HEK293 (cell line): ENCODE results near the gene MFGE8.

ENCODE experiments used
- CTCF ChIA-PET: fragments of 350-600 bp; formaldehyde crosslinking; extraction: SDS; loops from one replicate; lab custom pipeline; 2021; ENCODE audit warnings: antibody characterized with exemption; lab: Yijun Ruan, JAX
- POLR2A ChIA-PET: fragments of 300-600 bp; formaldehyde crosslinking; extraction: SDS; loops from one replicate; lab custom pipeline; 2020; ENCODE audit warnings: antibody characterized with exemption, inconsistent platforms; lab: Yijun Ruan, JAX
- H3K27ac ChIP-seq: fragments of 200-500 bp; sonication (Bioruptor generic); 2 replicates; pipeline ENCODE4 v1.5.1; 2014; ENCODE audit warnings: low read depth, low read length, control low read depth, inconsistent platforms; ENCODE audit errors: extremely low read depth
- H3K36me3 ChIP-seq, 2 experiments: fragments of 200-500 bp in 1 of 2; sonication (Bioruptor generic) in 1 of 2; 1 replicate in 1 of 2; 2 replicates in 1 of 2; pipeline ENCODE4 v1.5.1; 2014 to 2017; ENCODE audit warnings: inconsistent platforms in 2 of 2, low read length in 2 of 2; ENCODE audit not compliant: control insufficient read depth in 2 of 2, insufficient read depth in 1 of 2
- H3K4me1 ChIP-seq: fragments of 200-500 bp; sonication (Bioruptor generic); 2 replicates; pipeline ENCODE4 v1.5.1; 2014; ENCODE audit warnings: mild to moderate bottlenecking, low read length, inconsistent platforms; ENCODE audit not compliant: control insufficient read depth, insufficient read depth
- H3K4me3 ChIP-seq: 2 replicates; pipeline ENCODE4 v1.5.1; 2011; ENCODE audit warnings: low read depth, mild to moderate bottlenecking, control low read depth, low read length, moderate library complexity
- H3K9me3 ChIP-seq: fragments of 200-500 bp; sonication (Bioruptor generic); 2 replicates; pipeline ENCODE4 v1.5.1; 2014; ENCODE audit warnings: low read depth, low read length, inconsistent platforms; ENCODE audit not compliant: control insufficient read depth, insufficient read depth
- EGR2 ChIP-seq: fragments of 450-650 bp; formaldehyde crosslinking; IDR thresholded peaks from 2 replicates; pipeline ENCODE4 v1.5.1; 2016; ENCODE audit warnings: low read depth, missing biosample characterization, missing genetic modification characterization
- HOXC10 ChIP-seq: sonication (generic); formaldehyde crosslinking; IDR thresholded peaks from 2 replicates; pipeline ENCODE4 v1.8.1; 2023; ENCODE audit warnings: mild to moderate bottlenecking, missing genetic modification reagents
- IKZF3 ChIP-seq: fragments of 450-650 bp; IDR thresholded peaks from 2 replicates; pipeline ENCODE4 v1.5.0; 2018; ENCODE audit warnings: missing biosample characterization, mild to moderate bottlenecking, missing genetic modification characterization, moderate library complexity
- KLF9 ChIP-seq: fragments of 450-650 bp; formaldehyde crosslinking; IDR thresholded peaks from 2 replicates; pipeline ENCODE4 v1.5.1; 2016; ENCODE audit warnings: missing biosample characterization, missing genetic modification characterization, low read depth
- RBAK ChIP-seq: fragments of 450-650 bp; formaldehyde crosslinking; IDR thresholded peaks from 2 replicates; pipeline ENCODE4 v1.5.1; 2016; ENCODE audit warnings: missing biosample characterization, missing genetic modification characterization
- SP2 ChIP-seq: fragments of 450-650 bp; formaldehyde crosslinking; IDR thresholded peaks from 2 replicates; pipeline ENCODE4 v1.5.1; 2016; ENCODE audit warnings: missing biosample characterization, missing genetic modification characterization
- WT1 ChIP-seq: fragments of 450-650 bp; formaldehyde crosslinking; IDR thresholded peaks from 2 replicates; pipeline ENCODE4 v1.5.1; 2016; ENCODE audit warnings: missing biosample characterization, missing genetic modification characterization
- YY1 ChIP-seq: fragments of 450-650 bp; formaldehyde crosslinking; IDR thresholded peaks from 2 replicates; pipeline ENCODE4 v1.5.1; 2018; ENCODE audit warnings: missing biosample characterization, missing genetic modification characterization
- ZBTB20 ChIP-seq: fragments of 450-650 bp; formaldehyde crosslinking; IDR thresholded peaks from 2 replicates; pipeline ENCODE4 v1.5.1; 2016; ENCODE audit warnings: missing biosample characterization, missing genetic modification characterization
- ZFP37 ChIP-seq: fragments of 450-650 bp; formaldehyde crosslinking; IDR thresholded peaks from 2 replicates; pipeline ENCODE4 v1.5.1; 2016; ENCODE audit warnings: missing biosample characterization, missing genetic modification characterization
- ZFP69B ChIP-seq: fragments of 450-650 bp; formaldehyde crosslinking; IDR thresholded peaks from 2 replicates; pipeline ENCODE4 v1.5.1; 2016; ENCODE audit warnings: missing biosample characterization, missing genetic modification characterization
- ZIC2 ChIP-seq: fragments of 450-650 bp; formaldehyde crosslinking; IDR thresholded peaks from 2 replicates; pipeline ENCODE4 v1.5.1; 2016; ENCODE audit warnings: missing biosample characterization, missing genetic modification characterization
- ZNF121 ChIP-seq: fragments of 450-650 bp; formaldehyde crosslinking; IDR thresholded peaks from 2 replicates; pipeline ENCODE4 v1.5.1; 2016; ENCODE audit warnings: missing biosample characterization, missing genetic modification characterization
- ZNF132 ChIP-seq: fragments of 450-650 bp; formaldehyde crosslinking; IDR thresholded peaks from 2 replicates; pipeline ENCODE4 v1.5.1; 2017; ENCODE audit warnings: missing biosample characterization, missing genetic modification characterization, borderline replicate concordance
- ZNF140 ChIP-seq: fragments of 450-650 bp; formaldehyde crosslinking; IDR thresholded peaks from 2 replicates; pipeline ENCODE4 v1.5.1; 2016; ENCODE audit warnings: missing biosample characterization, missing genetic modification characterization
- ZNF184 ChIP-seq: fragments of 450-650 bp; IDR thresholded peaks from 2 replicates; pipeline ENCODE4 v1.5.1; 2018; ENCODE audit warnings: missing biosample characterization, mild to moderate bottlenecking, missing genetic modification characterization
- ZNF19 ChIP-seq: fragments of 450-650 bp; formaldehyde crosslinking; IDR thresholded peaks from 2 replicates; pipeline ENCODE4; 2016; ENCODE audit warnings: missing biosample characterization, missing genetic modification characterization, low read depth
- ZNF341 ChIP-seq: fragments of 450-650 bp; formaldehyde crosslinking; IDR thresholded peaks from 2 replicates; pipeline ENCODE4; 2016; ENCODE audit warnings: low read depth, missing biosample characterization, missing genetic modification characterization
- ZNF37A ChIP-seq: fragments of 450-650 bp; IDR thresholded peaks from 2 replicates; pipeline ENCODE4 v1.5.1; 2018; ENCODE audit warnings: missing biosample characterization, missing genetic modification characterization
- ZNF423 ChIP-seq: fragments of 450-650 bp; formaldehyde crosslinking; IDR thresholded peaks from 2 replicates; pipeline ENCODE4 v1.5.1; 2016; ENCODE audit warnings: missing biosample characterization, missing genetic modification characterization
- ZNF473 ChIP-seq: fragments of 450-650 bp; formaldehyde crosslinking; IDR thresholded peaks from 2 replicates; pipeline ENCODE4 v1.5.1; 2017; ENCODE audit warnings: missing biosample characterization, missing genetic modification characterization
- ZNF510 ChIP-seq: fragments of 450-650 bp; formaldehyde crosslinking; IDR thresholded peaks from 2 replicates; pipeline ENCODE4 v1.5.1; 2018; ENCODE audit warnings: mild to moderate bottlenecking, missing genetic modification characterization, missing biosample characterization; ENCODE audit not compliant: insufficient replicate concordance
- ZNF514 ChIP-seq: fragments of 450-650 bp; formaldehyde crosslinking; IDR thresholded peaks from 2 replicates; pipeline ENCODE4 v1.5.1; 2016; ENCODE audit warnings: missing biosample characterization, missing genetic modification characterization
- ZNF529 ChIP-seq: fragments of 450-650 bp; formaldehyde crosslinking; IDR thresholded peaks from 2 replicates; pipeline ENCODE4 v1.5.1; 2017; ENCODE audit warnings: missing genetic modification characterization, missing biosample characterization; ENCODE audit not compliant: insufficient replicate concordance
- ZNF549 ChIP-seq: fragments of 450-650 bp; IDR thresholded peaks from 2 replicates; pipeline ENCODE4 v1.5.1; 2018; ENCODE audit warnings: missing biosample characterization, missing genetic modification characterization, mild to moderate bottlenecking, inconsistent platforms, moderate library complexity
- ZNF600 ChIP-seq: fragments of 450-650 bp; formaldehyde crosslinking; IDR thresholded peaks from 2 replicates; pipeline ENCODE4 v1.5.1; 2016; ENCODE audit warnings: missing biosample characterization, missing genetic modification characterization
- ZNF621 ChIP-seq: fragments of 450-650 bp; formaldehyde crosslinking; IDR thresholded peaks from 2 replicates; pipeline ENCODE4 v1.5.1; 2017; ENCODE audit warnings: missing biosample characterization, missing genetic modification characterization
- ZNF654 ChIP-seq: fragments of 450-650 bp; formaldehyde crosslinking; IDR thresholded peaks from 2 replicates; pipeline ENCODE4 v1.5.1; 2016; ENCODE audit warnings: low read depth, missing biosample characterization, missing genetic modification characterization
- ZNF660 ChIP-seq: fragments of 450-650 bp; IDR thresholded peaks from 2 replicates; pipeline ENCODE4 v1.5.1; 2018; ENCODE audit warnings: missing biosample characterization, mild to moderate bottlenecking, missing genetic modification characterization
- ZNF670 ChIP-seq: fragments of 450-650 bp; formaldehyde crosslinking; IDR thresholded peaks from 2 replicates; pipeline ENCODE4 v1.5.1; 2016; ENCODE audit warnings: missing biosample characterization, missing genetic modification characterization, low read depth
- ZNF76 ChIP-seq: fragments of 450-650 bp; formaldehyde crosslinking; IDR thresholded peaks from 2 replicates; pipeline ENCODE4; 2016; ENCODE audit warnings: low read depth, missing biosample characterization, missing genetic modification characterization, borderline replicate concordance
- ZXDB ChIP-seq: fragments of 450-650 bp; formaldehyde crosslinking; IDR thresholded peaks from 2 replicates; pipeline ENCODE4 v1.5.1; 2016; ENCODE audit warnings: missing biosample characterization, missing genetic modification characterization
- TF ChIP-seq, protein P1 (sequence below): fragments of 450-650 bp; formaldehyde crosslinking; IDR thresholded peaks from 2 replicates; pipeline ENCODE4 v1.5.1; 2016; ENCODE audit warnings: missing biosample characterization, missing genetic modification characterization
- TF ChIP-seq, protein P2 (sequence below): fragments of 450-650 bp; formaldehyde crosslinking; IDR thresholded peaks from 2 replicates; pipeline ENCODE4 v1.5.1; 2016; ENCODE audit warnings: missing biosample characterization, missing genetic modification characterization
- TF ChIP-seq, protein P3 (sequence below): fragments of 450-650 bp; formaldehyde crosslinking; IDR thresholded peaks from 2 replicates; pipeline ENCODE4 v1.5.1; 2017; ENCODE audit warnings: missing biosample characterization, missing genetic modification characterization

Gene MFGE8

GRCh38 chr15:88912500-88912921 lies 668 bp downstream of the MFGE8 start:
- Histone ChIP-seq H3K36me3 (peaks cover 3 to 37% of the 10 kb centered on the region in 2 experiments; a peak in 1 of 3 replicates), H3K4me1 (peaks cover 2% of the 10 kb centered on the region; the same call in 1 of the 2 replicates), H3K27ac (peak overlapping the region; percentile 83), H3K9me3 (no peaks in the 10 kb centered on the region), H3K4me3 (peak overlapping the region; percentile 71)
- CTCF ChIA-PET = interaction anchor here (0.7 to 1.9 kb wide), 7 partner anchors 10 to 265 kb away, joined by 4 to 16 read pairs (median 6); no protein-coding TSS in a partner anchor
- POLR2A ChIA-PET = interaction anchor here (1.1 to 1.7 kb wide), 8 partner anchors 10 to 331 kb away, joined by 3 to 7 read pairs (median 3); partner anchors contain the start of genes ABHD2, FANCI and HAPLN3
- TF ChIP-seq ZNF423 (tag by site-specific recombination) = no peak
- TF ChIP-seq ZFP69B (tag by site-specific recombination) = 0 out of 2 replicates have a peak, but pooled peaks have one; percentile 42
- no peak for TF ChIP-seq ZNF660
- peak; percentile 41; the same call in 1 of the 2 replicates for TF ChIP-seq WT1 (tag by site-specific recombination)
- TF ChIP-seq, protein P1, sequence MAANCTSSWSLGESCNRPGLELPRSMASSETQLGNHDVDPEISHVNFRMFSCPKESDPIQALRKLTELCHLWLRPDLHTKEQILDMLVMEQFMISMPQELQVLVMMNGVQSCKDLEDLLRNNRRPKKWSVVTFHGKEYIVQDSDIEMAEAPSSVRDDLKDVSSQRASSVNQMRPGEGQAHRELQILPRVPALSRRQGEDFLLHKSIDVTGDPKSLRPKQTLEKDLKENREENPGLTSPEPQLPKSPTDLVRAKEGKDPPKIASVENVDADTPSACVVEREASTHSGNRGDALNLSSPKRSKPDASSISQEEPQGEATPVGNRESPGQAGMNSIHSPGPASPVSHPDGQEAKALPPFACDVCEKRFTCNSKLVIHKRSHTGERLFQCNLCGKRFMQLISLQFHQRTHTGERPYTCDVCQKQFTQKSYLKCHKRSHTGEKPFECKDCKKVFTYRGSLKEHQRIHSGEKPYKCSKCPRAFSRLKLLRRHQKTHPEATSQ (tag by site-specific recombination) = no peak
- TF ChIP-seq SP2 = peak; percentile 36
- TF ChIP-seq ZFP37 (tag by site-specific recombination) = no peak
- no peak for TF ChIP-seq ZNF121 (tag by site-specific recombination)
- TF ChIP-seq ZNF140 (tag by site-specific recombination) = no peak
- no peak for TF ChIP-seq ZNF621 (tag by site-specific recombination)
- TF ChIP-seq ZIC2 (tag by site-specific recombination) = peak; percentile 91
- TF ChIP-seq EGR2 (tag by site-specific recombination) = no peak
- TF ChIP-seq ZNF510 = no peak
- TF ChIP-seq ZNF600 (tag by site-specific recombination) = no peak
- no peak for TF ChIP-seq KLF9 (tag by site-specific recombination)
- TF ChIP-seq HOXC10 (CRISPR knock-in tag) = no peak
- TF ChIP-seq ZNF132 (tag by site-specific recombination) = no peak
- peak; percentile 59; the same call in 1 of the 2 replicates for TF ChIP-seq ZNF76 (tag by site-specific recombination)
- TF ChIP-seq, protein P2, sequence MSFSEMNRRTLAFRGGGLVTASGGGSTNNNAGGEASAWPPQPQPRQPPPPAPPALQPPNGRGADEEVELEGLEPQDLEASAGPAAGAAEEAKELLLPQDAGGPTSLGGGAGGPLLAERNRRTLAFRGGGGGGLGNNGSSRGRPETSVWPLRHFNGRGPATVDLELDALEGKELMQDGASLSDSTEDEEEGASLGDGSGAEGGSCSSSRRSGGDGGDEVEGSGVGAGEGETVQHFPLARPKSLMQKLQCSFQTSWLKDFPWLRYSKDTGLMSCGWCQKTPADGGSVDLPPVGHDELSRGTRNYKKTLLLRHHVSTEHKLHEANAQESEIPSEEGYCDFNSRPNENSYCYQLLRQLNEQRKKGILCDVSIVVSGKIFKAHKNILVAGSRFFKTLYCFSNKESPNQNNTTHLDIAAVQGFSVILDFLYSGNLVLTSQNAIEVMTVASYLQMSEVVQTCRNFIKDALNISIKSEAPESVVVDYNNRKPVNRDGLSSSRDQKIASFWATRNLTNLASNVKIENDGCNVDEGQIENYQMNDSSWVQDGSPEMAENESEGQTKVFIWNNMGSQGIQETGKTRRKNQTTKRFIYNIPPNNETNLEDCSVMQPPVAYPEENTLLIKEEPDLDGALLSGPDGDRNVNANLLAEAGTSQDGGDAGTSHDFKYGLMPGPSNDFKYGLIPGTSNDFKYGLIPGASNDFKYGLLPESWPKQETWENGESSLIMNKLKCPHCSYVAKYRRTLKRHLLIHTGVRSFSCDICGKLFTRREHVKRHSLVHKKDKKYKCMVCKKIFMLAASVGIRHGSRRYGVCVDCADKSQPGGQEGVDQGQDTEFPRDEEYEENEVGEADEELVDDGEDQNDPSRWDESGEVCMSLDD = no peak
- no peak for TF ChIP-seq ZNF37A
- no peak for TF ChIP-seq ZNF514 (tag by site-specific recombination)
- TF ChIP-seq ZXDB = 0 out of 2 replicates have a peak, but pooled peaks have one; percentile 39
- TF ChIP-seq IKZF3 = 0 out of 2 replicates have a peak, but pooled peaks have one; percentile 43
- no peak for TF ChIP-seq ZNF184 (tag by site-specific recombination)
- no peak for TF ChIP-seq ZNF473
- TF ChIP-seq, protein P3, sequence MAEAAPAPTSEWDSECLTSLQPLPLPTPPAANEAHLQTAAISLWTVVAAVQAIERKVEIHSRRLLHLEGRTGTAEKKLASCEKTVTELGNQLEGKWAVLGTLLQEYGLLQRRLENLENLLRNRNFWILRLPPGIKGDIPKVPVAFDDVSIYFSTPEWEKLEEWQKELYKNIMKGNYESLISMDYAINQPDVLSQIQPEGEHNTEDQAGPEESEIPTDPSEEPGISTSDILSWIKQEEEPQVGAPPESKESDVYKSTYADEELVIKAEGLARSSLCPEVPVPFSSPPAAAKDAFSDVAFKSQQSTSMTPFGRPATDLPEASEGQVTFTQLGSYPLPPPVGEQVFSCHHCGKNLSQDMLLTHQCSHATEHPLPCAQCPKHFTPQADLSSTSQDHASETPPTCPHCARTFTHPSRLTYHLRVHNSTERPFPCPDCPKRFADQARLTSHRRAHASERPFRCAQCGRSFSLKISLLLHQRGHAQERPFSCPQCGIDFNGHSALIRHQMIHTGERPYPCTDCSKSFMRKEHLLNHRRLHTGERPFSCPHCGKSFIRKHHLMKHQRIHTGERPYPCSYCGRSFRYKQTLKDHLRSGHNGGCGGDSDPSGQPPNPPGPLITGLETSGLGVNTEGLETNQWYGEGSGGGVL = no peak
- no peak for TF ChIP-seq ZNF549 (tag by site-specific recombination)
- no peak for TF ChIP-seq YY1 (tag by site-specific recombination)
- TF ChIP-seq ZNF529 (tag by site-specific recombination) = no peak
- TF ChIP-seq ZNF670 (tag by site-specific recombination) = no peak
- TF ChIP-seq ZBTB20 (tag by site-specific recombination) = peak; percentile 9; the same call in 1 of the 2 replicates
- TF ChIP-seq RBAK (tag by site-specific recombination) = no peak
- TF ChIP-seq ZNF19 (tag by site-specific recombination) = no peak
- TF ChIP-seq ZNF341 (tag by site-specific recombination) = peak; percentile 6; the same call in 1 of the 2 replicates
- TF ChIP-seq ZNF654 (tag by site-specific recombination) = no peak
